Activated T-helper 1 cell treated with anti-CD3 and anti-CD28 coated beads, Interleukin-12 subunit alpha, Interleukin-12 subunit beta, Interleukin-2, Interleukin-4 antibody, amounts not matched to agents 30 ng/mL and 10 ng/mL and 1 ng/mL, durations not matched to agents 14 hours and 24 hours and 36 hours (primary cell): ENCODE measurements around the gene HOXD12. TPM values are rescaled to one million over a fixed set of nuclear protein-coding genes. Genes with fewer than 3 reads are reported as not detected.

Experiments used
- DNase-seq: peaks from one replicate; pipeline ENCODE4 v3.0.0; 2021; ENCODE audit warnings: low spot score
- H3K27ac Mint-ChIP-seq: one replicate; pipeline ENCODE4 v1.8.0; 2021; ENCODE audit warnings: mild to moderate bottlenecking, mixed read lengths
- H3K27me3 Mint-ChIP-seq: one replicate; pipeline ENCODE4 v1.8.0; 2022; ENCODE audit warnings: mild to moderate bottlenecking, moderate library complexity, mixed read lengths; ENCODE audit not compliant: insufficient read depth
- H3K36me3 Mint-ChIP-seq: one replicate; pipeline ENCODE4 v1.8.0; 2021; ENCODE audit warnings: low read depth, mixed read lengths
- H3K4me1 Mint-ChIP-seq: one replicate; pipeline ENCODE4 v1.8.0; 2021; ENCODE audit warnings: low read depth, mixed read lengths
- H3K4me3 Mint-ChIP-seq: one replicate; pipeline ENCODE4 v1.8.0; 2021; ENCODE audit warnings: mild to moderate bottlenecking, moderate library complexity, mixed read lengths
- H3K9me3 Mint-ChIP-seq: one replicate; pipeline ENCODE4 v1.8.0; 2021; ENCODE audit warnings: mixed read lengths
- intact Hi-C: fragments of 100-400 bp; cut with micrococcal nuclease; formaldehyde crosslinking; loops from one replicate; pipeline ENCODE4 v1.15.1; 2024
- total RNA-seq: library from RNA; stranded (reverse); gene quantifications from 2 replicates; pipeline ENCODE4 v1.2.3, GENCODE V29; 2022

The HOXD12 gene
- total RNA-seq, 1 donor from 2014 or later: not detected

GRCh38 chr2:176092270-176093144 lies 7.1 kb upstream of the HOXD12 start, which contains the start of gene HOXD13:
TSS of gene HOXD13 (plus strand) at chr2:176092721. CDS start at chr2:176092891, 170 bp downstream.
- Mint-ChIP-seq H3K36me3 (peaks cover 2% of the 10 kb centered on the region), H3K4me1 (peaks cover 20% of the 10 kb centered on the region), H3K27me3 (peaks cover 89% of the 10 kb centered on the region), H3K27ac (peak within 1 kb of the TSS; percentile 67), H3K4me3 (no peak within 1 kb of the TSS), H3K9me3 (no peaks in the 10 kb centered on the region)
- DNase-seq: no peak
- intact Hi-C loops: loop anchor here (5.0 kb wide), 1 partner anchor 1750 kb away; no protein-coding TSS in a partner anchor

GRCh38 chr2:176093145-176093897 lies 6.3 kb upstream of the HOXD12 start:
- H3K36me3 Mint-ChIP-seq: peaks cover 2% of the 10 kb centered on the region
- no peak overlapping the region for H3K4me3 Mint-ChIP-seq
- intact Hi-C loops: loop anchor here (5.0 kb wide), 1 partner anchor 1751 kb away; no protein-coding TSS in a partner anchor
- no peak for DNase-seq
- no peaks in the 10 kb centered on the region for H3K9me3 Mint-ChIP-seq
- peaks cover 20% of the 10 kb centered on the region for H3K4me1 Mint-ChIP-seq
- peaks cover 89% of the 10 kb centered on the region for H3K27me3 Mint-ChIP-seq
- H3K27ac Mint-ChIP-seq: peak overlapping the region; percentile 69

- no peak overlapping the region for H3K4me3 Mint-ChIP-seq
- intact Hi-C loops: loop anchor here (5.0 kb wide), 1 partner anchor 1752 kb away; no protein-coding TSS in a partner anchor
- H3K9me3 Mint-ChIP-seq: no peaks in the 10 kb centered on the region
- H3K27me3 Mint-ChIP-seq: peaks cover 88% of the 10 kb centered on the region
- peaks cover 2% of the 10 kb centered on the region for H3K36me3 Mint-ChIP-seq
- H3K4me1 Mint-ChIP-seq: peaks cover 20% of the 10 kb centered on the region
- DNase-seq: no peak
- H3K27ac Mint-ChIP-seq: peak overlapping the region; percentile 69
Observed at GRCh38 chr2:176093898-176094249, 5.7 kb upstream of the HOXD12 start.

- Mint-ChIP-seq H3K9me3 (no peaks in the 10 kb centered on the region), H3K27ac (no peak overlapping the region), H3K4me1 (peaks cover 20% of the 10 kb centered on the region), H3K36me3 (peaks cover 2% of the 10 kb centered on the region), H3K27me3 (peaks cover 88% of the 10 kb centered on the region), H3K4me3 (no peak overlapping the region)
- intact Hi-C loops: loop anchor here (5.0 kb wide), 1 partner anchor 1752 kb away; no protein-coding TSS in a partner anchor
- DNase-seq: no peak
Observed at GRCh38 chr2:176094349-176094748, 5.2 kb upstream of the HOXD12 start.

GRCh38 chr2:176095421-176095820 lies 4.2 kb upstream of the HOXD12 start:
- intact Hi-C loops: no loop called here
- H3K27me3 Mint-ChIP-seq: peaks cover 83% of the 10 kb centered on the region
- H3K27ac Mint-ChIP-seq: no peak overlapping the region
- no peak for DNase-seq
- H3K36me3 Mint-ChIP-seq: peaks cover 2% of the 10 kb centered on the region
- H3K4me1 Mint-ChIP-seq: peaks cover 20% of the 10 kb centered on the region
- no peaks in the 10 kb centered on the region for H3K9me3 Mint-ChIP-seq
- no peak overlapping the region for H3K4me3 Mint-ChIP-seq

- DNase-seq: no peak
- Mint-ChIP-seq H3K27me3 (peaks cover 83% of the 10 kb centered on the region), H3K27ac (no peak overlapping the region), H3K4me1 (peaks cover 20% of the 10 kb centered on the region), H3K4me3 (peak overlapping the region; percentile 78), H3K9me3 (no peaks in the 10 kb centered on the region), H3K36me3 (peaks cover 2% of the 10 kb centered on the region)
- intact Hi-C loops: loop anchor here (2.0 kb wide), 2 partner anchors 682 to 846 kb away; no protein-coding TSS in a partner anchor
Observed at GRCh38 chr2:176096243-176096985, 3.2 kb upstream of the HOXD12 start.

- H3K27ac Mint-ChIP-seq: peak overlapping the region; percentile 25
- H3K27me3 Mint-ChIP-seq: peaks cover 83% of the 10 kb centered on the region
- H3K9me3 Mint-ChIP-seq: no peaks in the 10 kb centered on the region
- peak overlapping the region; percentile 78 for H3K4me3 Mint-ChIP-seq
- intact Hi-C loops: loop anchor here (1.0 to 2.0 kb wide), 4 partner anchors 19 to 846 kb away; no protein-coding TSS in a partner anchor
- peaks cover 2% of the 10 kb centered on the region for H3K36me3 Mint-ChIP-seq
- peak; percentile 31 for DNase-seq
- peaks cover 14% of the 10 kb centered on the region for H3K4me1 Mint-ChIP-seq
Observed at GRCh38 chr2:176096986-176097819, 2.4 kb upstream of the HOXD12 start.

GRCh38 chr2:176097820-176098365 lies 1.7 kb upstream of the HOXD12 start:
- Mint-ChIP-seq H3K4me3 (peak overlapping the region; percentile 24), H3K27ac (peak overlapping the region; percentile 25), H3K27me3 (peaks cover 89% of the 10 kb centered on the region), H3K36me3 (peaks cover 2% of the 10 kb centered on the region), H3K4me1 (peaks cover 14% of the 10 kb centered on the region), H3K9me3 (no peaks in the 10 kb centered on the region)
- DNase-seq: no peak
- intact Hi-C loops: loop anchor here (1.0 to 2.0 kb wide), 4 partner anchors 20 to 847 kb away; no protein-coding TSS in a partner anchor

- Mint-ChIP-seq H3K27me3 (peaks cover 89% of the 10 kb centered on the region), H3K36me3 (peaks cover 2% of the 10 kb centered on the region), H3K4me3 (no peak overlapping the region), H3K9me3 (no peaks in the 10 kb centered on the region), H3K27ac (no peak overlapping the region), H3K4me1 (peaks cover 14% of the 10 kb centered on the region)
- no peak for DNase-seq
- intact Hi-C loops: no loop called here
Observed at GRCh38 chr2:176098366-176099158, 1.0 kb upstream of the HOXD12 start.

- no peaks in the 10 kb centered on the region for H3K9me3 Mint-ChIP-seq
- DNase-seq: no peak
- H3K27ac Mint-ChIP-seq: peak overlapping the region; percentile 34
- intact Hi-C loops: no loop called here
- peaks cover 89% of the 10 kb centered on the region for H3K27me3 Mint-ChIP-seq
- H3K36me3 Mint-ChIP-seq: no peaks in the 10 kb centered on the region
- peaks cover 10% of the 10 kb centered on the region for H3K4me1 Mint-ChIP-seq
- no peak overlapping the region for H3K4me3 Mint-ChIP-seq
Observed at GRCh38 chr2:176099159-176099727, 352 bp upstream of the HOXD12 start.
